Panc1 (cell line): Measurements from ENCODE around the gene RPS6KL1. TPM values are rescaled to one million over a fixed set of nuclear protein-coding genes. Genes with fewer than 3 reads are reported as not detected.

Experiments
- ATAC-seq: fragments of 200-7000 bp; cut with Tn5 transposase; 2 replicates; pipeline ENCODE4 v1.9.1; 2020; ENCODE audit warnings: mild to moderate bottlenecking, moderate library complexity
- BruUV-seq: library from RNA; stranded (reverse); fragments of 400-500 nt; replicated peaks from 2 replicates; lab custom pipeline; 2021; lab: Mats Ljungman, UMichigan
- CTCF ChIA-PET: fragments of 300-600 bp; sonication (Branson Sonifier 250); formaldehyde crosslinking; loops from one replicate; lab custom pipeline; 2022; ENCODE audit warnings: antibody characterized with exemption; lab: Charles Lee
- POLR2A ChIA-PET: fragments of 300-600 bp; sonication (Branson Sonifier 250); formaldehyde crosslinking; loops from one replicate; lab custom pipeline; 2022; ENCODE audit warnings: antibody characterized with exemption; lab: Charles Lee
- DNase-seq: peaks from one replicate; pipeline ENCODE4 v3.0.0-alpha.2; 2010; ENCODE audit warnings: low read depth, low spot score
- H3K27ac ChIP-seq: 2 replicates; pipeline ENCODE4 v1.5.1; 2011; ENCODE audit warnings: mild to moderate bottlenecking, low read length, inconsistent platforms
- H3K27me3 ChIP-seq: fragments of 200-500 bp; sonication (Bioruptor generic); 2 replicates; pipeline ENCODE4 v1.6.0; 2014; ENCODE audit warnings: low read length, inconsistent platforms; ENCODE audit not compliant: control insufficient read depth, insufficient read depth
- H3K36me3 ChIP-seq: fragments of 200-500 bp; sonication (Bioruptor generic); 2 replicates; pipeline ENCODE4 v1.5.1; 2014; ENCODE audit warnings: inconsistent platforms, mild to moderate bottlenecking, low read length, moderate library complexity; ENCODE audit not compliant: control insufficient read depth, insufficient read depth
- H3K4me1 ChIP-seq: 2 replicates; pipeline ENCODE4 v1.5.1; 2011; ENCODE audit warnings: inconsistent platforms, mild to moderate bottlenecking, low read length, moderate library complexity; ENCODE audit not compliant: control insufficient read depth, insufficient read depth
- H3K4me3 ChIP-seq, 2 experiments: 2 replicates each; pipeline ENCODE4 v1.5.1; 2011 to 2012; ENCODE audit warnings: low read depth in 2 of 2, low read length in 2 of 2, mild to moderate bottlenecking in 2 of 2, inconsistent platforms in 1 of 2, moderate library complexity in 1 of 2
- H3K9me3 ChIP-seq: fragments of 200-500 bp; sonication (Bioruptor generic); 2 replicates; pipeline ENCODE4 v1.5.1; 2014; ENCODE audit warnings: low read depth, mild to moderate bottlenecking, inconsistent platforms, low read length, moderate library complexity; ENCODE audit not compliant: control insufficient read depth, insufficient read depth
- CTCF ChIP-seq: fragments of 450-650 bp; IDR thresholded peaks from 2 replicates; pipeline ENCODE4 v1.5.1; 2017; ENCODE audit warnings: mild to moderate bottlenecking
- SIN3A ChIP-seq: IDR thresholded peaks from 2 replicates; pipeline ENCODE4 v1.6.1; 2012; ENCODE audit warnings: low read depth, mild to moderate bottlenecking, low read length, moderate library complexity, borderline replicate concordance; ENCODE audit not compliant: insufficient read depth
- TCF7L2 ChIP-seq: IDR thresholded peaks from 2 replicates; pipeline ENCODE4 v1.6.1; 2011; ENCODE audit warnings: mild to moderate bottlenecking, low read depth, low read length, inconsistent platforms
- in situ Hi-C: cut with HindIII; loops from 2 replicates; pipeline ENCODE4 v1.10.0; 2016; ENCODE audit warnings: low sequenced_read_pairs, low pct_unique_long_range_greater_than_20kb
- intact Hi-C: fragments of 100-400 bp; cut with micrococcal nuclease; formaldehyde crosslinking; loops from one replicate; pipeline ENCODE4 v1.10.0; 2022; ENCODE audit not compliant: unreplicated experiment
- total RNA-seq: library from RNA; stranded (reverse); gene quantifications from one replicate; pipeline ENCODE4 v1.2.1, GENCODE V29; 2021; ENCODE audit not compliant: unreplicated experiment
- TF ChIP-seq, protein P1 (sequence below), 2 experiments: IDR thresholded peaks; 2 replicates each; pipeline ENCODE4 v1.6.1; 2011 to 2012; ENCODE audit warnings: low read depth in 2 of 2, control low read depth in 1 of 2, low read length in 1 of 2, mild to moderate bottlenecking in 1 of 2, moderate library complexity in 1 of 2; ENCODE audit not compliant: insufficient read depth in 1 of 2

Gene RPS6KL1
- total RNA-seq, 1 experiment from 2014 or later: 14.9 TPM

DNA sequence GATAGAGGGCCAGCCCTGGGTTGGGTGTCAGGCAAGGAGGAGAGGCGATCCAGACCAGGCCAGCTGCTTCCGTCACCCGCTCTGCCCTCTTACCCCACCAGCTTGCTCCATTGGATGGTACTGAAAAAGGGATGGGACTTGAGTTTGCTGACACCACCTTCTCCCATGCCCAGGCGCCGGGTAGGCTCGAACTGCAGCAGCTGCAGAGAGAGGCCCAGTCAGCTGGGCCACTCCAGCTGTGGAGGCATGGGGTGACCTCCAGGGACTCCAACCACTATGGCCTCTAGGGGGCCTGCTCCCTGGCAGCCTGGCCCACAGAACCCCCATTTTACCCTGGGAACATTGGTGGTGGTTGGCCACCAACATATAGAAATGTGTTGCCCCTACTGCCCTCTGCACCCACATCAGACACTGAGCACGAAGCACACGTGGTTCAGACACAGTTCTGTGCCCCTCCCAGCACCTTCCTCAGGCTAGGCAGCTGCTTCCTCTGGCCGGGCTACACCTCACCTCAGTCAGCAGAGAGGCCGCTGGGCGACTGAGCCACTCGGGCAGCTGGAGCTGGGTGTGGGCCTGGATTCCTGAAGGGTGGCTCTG is 16.0 kb downstream of the RPS6KL1 start:
- Histone ChIP-seq H3K4me1 (no peaks in the 10 kb centered on the region), H3K4me3 (no peak overlapping the region), H3K36me3 (no peaks in the 10 kb centered on the region; the same call in 1 of the 2 replicates), H3K27me3 (no peaks in the 10 kb centered on the region), H3K27ac (no peak overlapping the region), H3K9me3 (no peaks in the 10 kb centered on the region)
- BruUV-seq: no TSS peak
- in situ Hi-C loops (no loop called here), intact Hi-C loops (no loop called here)
- DNase-seq: no peak
- ATAC-seq: no peak
- POLR2A ChIA-PET: no interaction called here
- CTCF ChIA-PET: no interaction called here
- TF ChIP-seq CTCF: peak; percentile 32; the same call in 1 of the 2 replicates
- TF ChIP-seq SIN3A: no peak

GRCh38 chr14:74905595-74906142 is 17.4 kb downstream of the RPS6KL1 start:
- H3K27me3 ChIP-seq: no peaks in the 10 kb centered on the region
- DNase-seq (no peak), ATAC-seq (peak; percentile 49)
- BruUV-seq: no TSS peak
- TF ChIP-seq TCF7L2 (no peak), CTCF (peak; percentile 91)
- TF ChIP-seq, protein P1, sequence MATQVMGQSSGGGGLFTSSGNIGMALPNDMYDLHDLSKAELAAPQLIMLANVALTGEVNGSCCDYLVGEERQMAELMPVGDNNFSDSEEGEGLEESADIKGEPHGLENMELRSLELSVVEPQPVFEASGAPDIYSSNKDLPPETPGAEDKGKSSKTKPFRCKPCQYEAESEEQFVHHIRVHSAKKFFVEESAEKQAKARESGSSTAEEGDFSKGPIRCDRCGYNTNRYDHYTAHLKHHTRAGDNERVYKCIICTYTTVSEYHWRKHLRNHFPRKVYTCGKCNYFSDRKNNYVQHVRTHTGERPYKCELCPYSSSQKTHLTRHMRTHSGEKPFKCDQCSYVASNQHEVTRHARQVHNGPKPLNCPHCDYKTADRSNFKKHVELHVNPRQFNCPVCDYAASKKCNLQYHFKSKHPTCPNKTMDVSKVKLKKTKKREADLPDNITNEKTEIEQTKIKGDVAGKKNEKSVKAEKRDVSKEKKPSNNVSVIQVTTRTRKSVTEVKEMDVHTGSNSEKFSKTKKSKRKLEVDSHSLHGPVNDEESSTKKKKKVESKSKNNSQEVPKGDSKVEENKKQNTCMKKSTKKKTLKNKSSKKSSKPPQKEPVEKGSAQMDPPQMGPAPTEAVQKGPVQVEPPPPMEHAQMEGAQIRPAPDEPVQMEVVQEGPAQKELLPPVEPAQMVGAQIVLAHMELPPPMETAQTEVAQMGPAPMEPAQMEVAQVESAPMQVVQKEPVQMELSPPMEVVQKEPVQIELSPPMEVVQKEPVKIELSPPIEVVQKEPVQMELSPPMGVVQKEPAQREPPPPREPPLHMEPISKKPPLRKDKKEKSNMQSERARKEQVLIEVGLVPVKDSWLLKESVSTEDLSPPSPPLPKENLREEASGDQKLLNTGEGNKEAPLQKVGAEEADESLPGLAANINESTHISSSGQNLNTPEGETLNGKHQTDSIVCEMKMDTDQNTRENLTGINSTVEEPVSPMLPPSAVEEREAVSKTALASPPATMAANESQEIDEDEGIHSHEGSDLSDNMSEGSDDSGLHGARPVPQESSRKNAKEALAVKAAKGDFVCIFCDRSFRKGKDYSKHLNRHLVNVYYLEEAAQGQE (IDR thresholded peaks at IDR 0.05; ENCODE audit: insufficient read depth in 1 of 2, low read depth in 2 of 2, low read length in 1 of 2): no peak
- POLR2A ChIA-PET: interaction anchor here (0.6 kb wide), 1 partner anchor 171 kb away, joined by 7 read pairs; no protein-coding TSS in a partner anchor
- H3K27ac ChIP-seq: no peak overlapping the region
- in situ Hi-C loops (no loop called here), intact Hi-C loops (loop anchor here (2.0 kb wide), 1 partner anchor 45 kb away; no protein-coding TSS in a partner anchor)
- no peak overlapping the region for H3K4me3 ChIP-seq
- CTCF ChIA-PET: interaction anchor here (0.5 to 2.0 kb wide), 6 partner anchors 13 to 297 kb away, joined by 3 to 13 read pairs (median 4); no protein-coding TSS in a partner anchor
- no peaks in the 10 kb centered on the region for H3K4me1 ChIP-seq
- H3K36me3 ChIP-seq: peaks cover 3% of the 10 kb centered on the region; the same call in 1 of the 2 replicates
- H3K9me3 ChIP-seq: no peaks in the 10 kb centered on the region
